IMR-90 (cell line): Measurements from ENCODE around the gene GPR3. TPM values are rescaled to one million over a fixed set of nuclear protein-coding genes. Genes with fewer than 3 reads are reported as not detected.

Experiments used
- ATAC-seq: fragments of 200-7000 bp; cut with Tn5 transposase; 2 replicates; pipeline ENCODE4 v1.9.1; 2020; ENCODE audit warnings: low read depth, mild to moderate bottlenecking, moderate library complexity
- BruUV-seq: library from RNA; stranded (reverse); fragments of 400-500 nt; replicated peaks from 2 replicates; lab custom pipeline; 2021; lab: Mats Ljungman, UMichigan
- CTCF ChIA-PET: fragments of 300-600 bp; formaldehyde crosslinking; extraction: SDS; loops from one replicate; lab custom pipeline; 2021; ENCODE audit warnings: antibody characterized with exemption; lab: Yijun Ruan, JAX
- POLR2A ChIA-PET: fragments of 300-600 bp; sonication (Branson Sonifier 250); formaldehyde crosslinking; loops from one replicate; lab custom pipeline; 2022; ENCODE audit warnings: antibody characterized with exemption; ENCODE audit not compliant: unreplicated experiment; lab: Charles Lee
- DNase-seq: peaks from one replicate; pipeline ENCODE4 v3.0.0; 2013
- H2AFZ ChIP-seq: replicated peaks from 2 replicates; pipeline ENCODE3; 2013; ENCODE audit warnings: low read length, mild to moderate bottlenecking; ENCODE audit not compliant: poor library complexity
- H2AK5ac ChIP-seq: 2 replicates; pipeline ENCODE4 v1.6.1; 2013; ENCODE audit warnings: low read depth, low read length, inconsistent platforms
- H2AK9ac ChIP-seq: replicated peaks from 2 replicates; pipeline ENCODE3; 2013; ENCODE audit warnings: mild to moderate bottlenecking, low read depth, low read length, moderate library complexity; ENCODE audit not compliant: poor library complexity
- H2BK120ac ChIP-seq: 2 replicates; pipeline ENCODE4 v1.6.1; 2013; ENCODE audit warnings: low read depth, low read length, inconsistent platforms
- H2BK15ac ChIP-seq: 3 replicates; pipeline ENCODE4 v1.6.1; 2013; ENCODE audit warnings: low read depth, low read length, inconsistent platforms
- H2BK20ac ChIP-seq: 2 replicates; pipeline ENCODE4 v1.6.1; 2013; ENCODE audit warnings: low read depth, mild to moderate bottlenecking, inconsistent platforms, low read length, moderate library complexity
- H2BK5ac ChIP-seq: 2 replicates; pipeline ENCODE4 v1.6.1; 2013; ENCODE audit warnings: mild to moderate bottlenecking, low read depth, low read length, inconsistent platforms; ENCODE audit not compliant: poor library complexity, severe bottlenecking
- H3K14ac ChIP-seq: replicated peaks from 2 replicates; pipeline ENCODE4 v1.6.1; 2013; ENCODE audit warnings: low read depth, low read length, inconsistent platforms
- H3K18ac ChIP-seq: 2 replicates; pipeline ENCODE4 v1.6.1; 2013; ENCODE audit warnings: low read depth, low read length, control low read depth
- H3K23ac ChIP-seq: 2 replicates; pipeline ENCODE4 v1.6.1; 2013; ENCODE audit warnings: low read depth, low read length, inconsistent platforms
- H3K27ac ChIP-seq: 2 replicates; pipeline ENCODE4 v1.5.1; 2013; ENCODE audit warnings: mild to moderate bottlenecking, control low read depth, low read length; ENCODE audit not compliant: insufficient read depth
- H3K27me3 ChIP-seq: 2 replicates; pipeline ENCODE4 v1.6.1; 2013; ENCODE audit warnings: low read length; ENCODE audit not compliant: control insufficient read depth, insufficient read depth
- H3K36me3 ChIP-seq: 2 replicates; pipeline ENCODE4 v1.6.1; 2013; ENCODE audit warnings: low read length, mixed read lengths; ENCODE audit not compliant: control insufficient read depth, insufficient read depth
- H3K4ac ChIP-seq: 2 replicates; pipeline ENCODE4 v1.6.1; 2013; ENCODE audit warnings: low read depth, low read length, inconsistent platforms
- H3K4me1 ChIP-seq: 2 replicates; pipeline ENCODE4 v1.6.1; 2013; ENCODE audit warnings: low read length, mixed read lengths; ENCODE audit not compliant: control insufficient read depth, insufficient read depth
- H3K4me2 ChIP-seq: 2 replicates; pipeline ENCODE4 v1.6.1; 2013; ENCODE audit warnings: low read depth, mild to moderate bottlenecking, control low read depth, low read length, moderate library complexity
- H3K4me3 ChIP-seq: 2 replicates; pipeline ENCODE4 v1.5.1; 2013; ENCODE audit warnings: low read depth, mild to moderate bottlenecking, control low read depth, low read length, moderate library complexity; ENCODE audit not compliant: insufficient read depth
- H3K56ac ChIP-seq: 2 replicates; pipeline ENCODE4 v1.6.1; 2013; ENCODE audit warnings: low read length, inconsistent platforms; ENCODE audit not compliant: insufficient read depth; ENCODE audit errors: extremely low read depth
- H3K79me1 ChIP-seq, 2 experiments: 2 replicates each; pipeline ENCODE4 v1.6.1; 2013; ENCODE audit warnings: low read length in 2 of 2, inconsistent platforms in 1 of 2, low read depth in 1 of 2
- H3K9ac ChIP-seq: 2 replicates; pipeline ENCODE4 v1.6.1; 2013; ENCODE audit warnings: low read depth, low read length, control low read depth
- H3K9me1 ChIP-seq: 2 replicates; pipeline ENCODE4 v1.6.1; 2013; ENCODE audit warnings: low read length, inconsistent platforms; ENCODE audit not compliant: insufficient read depth
- H3K9me3 ChIP-seq: 2 replicates; pipeline ENCODE4 v1.6.1; 2013; ENCODE audit warnings: low read length; ENCODE audit not compliant: control insufficient read depth, insufficient read depth
- H4K20me1 ChIP-seq: 2 replicates; pipeline ENCODE4 v1.6.1; 2013; ENCODE audit warnings: low read length, inconsistent platforms; ENCODE audit not compliant: insufficient read depth
- H4K5ac ChIP-seq: 2 replicates; pipeline ENCODE4 v1.6.1; 2013; ENCODE audit warnings: mild to moderate bottlenecking, low read depth, low read length, control low read depth
- H4K8ac ChIP-seq, 2 experiments: 2 replicates each; pipeline ENCODE4 v1.6.1; 2013; ENCODE audit warnings: low read depth in 2 of 2, low read length in 2 of 2, control low read depth in 1 of 2, inconsistent platforms in 1 of 2
- H4K91ac ChIP-seq: 2 replicates; pipeline ENCODE4 v1.6.1; 2013; ENCODE audit warnings: low read depth, low read length, inconsistent platforms; ENCODE audit not compliant: insufficient read depth
- BHLHE40 ChIP-seq: fragments of 150-350 bp; IDR thresholded peaks from 2 replicates; pipeline ENCODE4 v1.6.1; 2016; ENCODE audit warnings: mild to moderate bottlenecking, low read depth, low read length
- CHD1 ChIP-seq: IDR thresholded peaks from 2 replicates; pipeline ENCODE4 v1.6.1; 2012; ENCODE audit warnings: low read depth, low read length, improper control_type of control experiment
- MAFK ChIP-seq: IDR thresholded peaks from 2 replicates; pipeline ENCODE4 v1.6.1; 2012; ENCODE audit warnings: low read depth, low read length, improper control_type of control experiment
- RAD21 ChIP-seq: IDR thresholded peaks from 2 replicates; pipeline ENCODE4 v1.6.1; 2012; ENCODE audit warnings: low read length, improper control_type of control experiment
- SMC3 ChIP-seq: fragments of 150-350 bp; IDR thresholded peaks from 2 replicates; pipeline ENCODE4 v1.6.1; 2016; ENCODE audit warnings: low read depth, mild to moderate bottlenecking, antibody characterized with exemption, low read length, moderate library complexity
- WGBS, 2 experiments: methylation state at CpG; one replicate each; pipeline versions ENCODE4 v1.1.5 to v1.1.7; 2013; ENCODE audit warnings: missing lambda C conversion rate in 2 of 2; ENCODE audit not compliant: insufficient read length in 1 of 2; ENCODE audit errors: extremely low coverage in 2 of 2; 5-methylcytosine and 5-hydroxymethylcytosine counted together
- dilution Hi-C: fragments of 300-500 bp; cut with HindIII; formaldehyde crosslinking; loops from one replicate; pipeline ENCODE4 v1.14.3; 2018; ENCODE audit warnings: low sequenced_read_pairs; ENCODE audit not compliant: unreplicated experiment
- in situ Hi-C: fragments of 300-500 bp; cut with MboI; formaldehyde crosslinking; loops from 3 replicates; pipeline ENCODE4 v1.14.3; 2019; ENCODE audit warnings: low sequenced_read_pairs, inconsistent platforms, mixed read lengths
- intact Hi-C: fragments of 100-400 bp; cut with micrococcal nuclease; formaldehyde crosslinking; loops from 2 replicates; pipeline ENCODE4 v1.10.0; 2022
- polyA plus RNA-seq, 3 experiments: library from polyadenylated mRNA; depleted of rRNA; stranded (reverse); fragments of >200 nt; gene quantifications; 2 replicates each; pipeline ENCODE4 v1.2.3, GENCODE V29; 2012; ENCODE audit warnings: low replicate concordance in 1 of 3
- total RNA-seq: library from RNA; depleted of rRNA; stranded (reverse); fragments of >200 nt; gene quantifications from 2 replicates; pipeline ENCODE4 v1.2.3, GENCODE V29; 2012
- TF ChIP-seq, protein P1 (sequence below): conservative IDR thresholded peaks from 2 replicates; pipeline ENCODE4 v1.5.1; 2012; ENCODE audit warnings: mild to moderate bottlenecking, low read depth, low read length, improper control_type of control experiment

Gene GPR3
- total and polyA plus RNA-seq, 2 of the 4 experiments (the other 2 are of a cell fraction): 0.72 to 4.8 TPM

GRCh38 chr1:27388337-27389005, 4.0 kb upstream of the GPR3 start:
- Histone ChIP-seq H3K9me1 (peaks cover 9% of the 10 kb centered on the region), H3K4ac (no peak overlapping the region), H3K23ac (no peak overlapping the region), H3K14ac (no peak overlapping the region), H3K79me1 (peaks cover 0 to 14% of the 10 kb centered on the region in 2 experiments; a peak in 3 of 4 replicates), H3K27ac (no peak overlapping the region), H3K9me3 (no peaks in the 10 kb centered on the region), H3K4me2 (no peak overlapping the region), H4K91ac (no peak overlapping the region), H2BK5ac (no peak overlapping the region), H2AK5ac (peak overlapping the region; percentile 64), H2AK9ac (peak overlapping the region; percentile 2), H3K9ac (no peak overlapping the region), H4K20me1 (no peaks in the 10 kb centered on the region), H2BK120ac (no peak overlapping the region), H3K36me3 (no peaks in the 10 kb centered on the region), H3K4me3 (no peak overlapping the region), H2BK20ac (no peak overlapping the region), H2BK15ac (no peak overlapping the region), H4K5ac (no peak overlapping the region), H3K4me1 (peaks cover 8% of the 10 kb centered on the region), H3K56ac (no peak overlapping the region), H4K8ac (no peak overlapping the region), H2AFZ (peak overlapping the region; percentile 29), H3K27me3 (peaks cover 8% of the 10 kb centered on the region; the same call in 1 of the 2 replicates), H3K18ac (no peak overlapping the region)
- ChIA-PET POLR2A (no interaction called here), CTCF (interaction anchor here (1.1 to 3.6 kb wide), 5 partner anchors 20 to 92 kb away, joined by 3 to 16 read pairs (median 3); no protein-coding TSS in a partner anchor)
- ATAC-seq: no peak
- no CpG with 5 or more reads among the region's 5 CpGs for WGBS, 2 experiments
- intact Hi-C loops: no loop called here
- BruUV-seq: no TSS peak
- dilution Hi-C loops: no loop called here
- in situ Hi-C loops: no loop called here
- peak; percentile 68 for TF ChIP-seq RAD21
- TF ChIP-seq BHLHE40: no peak
- TF ChIP-seq MAFK: no peak
- TF ChIP-seq, protein P1, sequence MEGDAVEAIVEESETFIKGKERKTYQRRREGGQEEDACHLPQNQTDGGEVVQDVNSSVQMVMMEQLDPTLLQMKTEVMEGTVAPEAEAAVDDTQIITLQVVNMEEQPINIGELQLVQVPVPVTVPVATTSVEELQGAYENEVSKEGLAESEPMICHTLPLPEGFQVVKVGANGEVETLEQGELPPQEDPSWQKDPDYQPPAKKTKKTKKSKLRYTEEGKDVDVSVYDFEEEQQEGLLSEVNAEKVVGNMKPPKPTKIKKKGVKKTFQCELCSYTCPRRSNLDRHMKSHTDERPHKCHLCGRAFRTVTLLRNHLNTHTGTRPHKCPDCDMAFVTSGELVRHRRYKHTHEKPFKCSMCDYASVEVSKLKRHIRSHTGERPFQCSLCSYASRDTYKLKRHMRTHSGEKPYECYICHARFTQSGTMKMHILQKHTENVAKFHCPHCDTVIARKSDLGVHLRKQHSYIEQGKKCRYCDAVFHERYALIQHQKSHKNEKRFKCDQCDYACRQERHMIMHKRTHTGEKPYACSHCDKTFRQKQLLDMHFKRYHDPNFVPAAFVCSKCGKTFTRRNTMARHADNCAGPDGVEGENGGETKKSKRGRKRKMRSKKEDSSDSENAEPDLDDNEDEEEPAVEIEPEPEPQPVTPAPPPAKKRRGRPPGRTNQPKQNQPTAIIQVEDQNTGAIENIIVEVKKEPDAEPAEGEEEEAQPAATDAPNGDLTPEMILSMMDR: peak; percentile 71
- TF ChIP-seq CHD1: no peak
- TF ChIP-seq SMC3: peak; percentile 71
- no peak for DNase-seq
